HG02759 (cell line): Measurements from ENCODE around the gene DMBX1.
A peak's percentile ranks its signal among the peaks of the same experiment; 100 is the strongest.

ENCODE experiments used
- ATAC-seq: cut with Tn5 transposase; IDR thresholded peaks from one replicate; pipeline ENCODE4 v1.9.1; 2021; ENCODE audit warnings: mild to moderate bottlenecking, moderate library complexity; ENCODE audit not compliant: unreplicated experiment

The DMBX1 gene

GRCh38 chr1:46458846-46459245, 30.8 kb upstream of the DMBX1 start:
- ATAC-seq, result no peak

GRCh38 chr1:46459315-46459714, 30.3 kb upstream of the DMBX1 start:
- no peak for ATAC-seq

- ATAC-seq, result no peak
Observed at GRCh38 chr1:46461017-46461808, 28.4 kb upstream of the DMBX1 start.

DNA sequence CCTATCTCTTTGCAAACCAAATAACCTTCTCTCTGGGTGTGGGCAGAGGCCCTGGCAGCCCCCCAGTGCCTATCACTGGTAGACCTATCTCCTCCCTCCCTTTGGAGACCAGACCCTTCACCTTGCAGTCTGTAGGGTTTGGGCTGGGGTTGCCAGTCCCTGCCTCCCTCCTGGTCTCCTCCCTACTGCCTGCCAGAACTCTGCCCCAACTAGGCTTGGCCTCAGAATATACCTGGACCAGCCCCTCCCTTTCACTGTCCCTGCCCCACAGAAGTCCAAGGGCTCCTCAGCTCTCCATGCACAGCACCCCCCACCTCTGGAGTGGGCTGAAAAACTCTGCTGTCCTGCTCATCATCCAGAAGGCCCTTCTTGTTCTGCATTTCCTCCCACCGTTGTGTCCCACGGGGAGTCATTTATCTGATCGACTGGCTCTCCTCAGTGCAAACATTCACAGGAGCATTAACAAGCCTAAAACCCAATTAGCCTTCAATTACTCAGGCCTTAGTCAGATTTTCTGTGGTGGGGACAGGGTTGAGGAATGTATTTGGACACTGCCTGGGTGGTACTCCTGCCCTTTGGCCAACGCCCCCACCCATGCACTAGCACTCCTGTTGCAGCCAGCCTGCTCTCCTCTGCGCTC, 27.7 kb upstream of the DMBX1 start:
- ATAC-seq, result no peak

- no peak for ATAC-seq
Observed at GRCh38 chr1:46464013-46464548, 25.6 kb upstream of the DMBX1 start.

GRCh38 chr1:46464915-46465314, 24.7 kb upstream of the DMBX1 start:
- ATAC-seq, result no peak

GRCh38 chr1:46465981-46466476, 23.6 kb upstream of the DMBX1 start:
- ATAC-seq, result no peak

GRCh38 chr1:46466477-46467182, 23.0 kb upstream of the DMBX1 start:
- ATAC-seq, result no peak

GRCh38 chr1:46467183-46467504, 22.5 kb upstream of the DMBX1 start:
- ATAC-seq, result no peak

GRCh38 chr1:46469881-46470280, 19.8 kb upstream of the DMBX1 start:
- no peak for ATAC-seq

GRCh38 chr1:46471848-46472492, 17.7 kb upstream of the DMBX1 start:
- no peak for ATAC-seq

DNA sequence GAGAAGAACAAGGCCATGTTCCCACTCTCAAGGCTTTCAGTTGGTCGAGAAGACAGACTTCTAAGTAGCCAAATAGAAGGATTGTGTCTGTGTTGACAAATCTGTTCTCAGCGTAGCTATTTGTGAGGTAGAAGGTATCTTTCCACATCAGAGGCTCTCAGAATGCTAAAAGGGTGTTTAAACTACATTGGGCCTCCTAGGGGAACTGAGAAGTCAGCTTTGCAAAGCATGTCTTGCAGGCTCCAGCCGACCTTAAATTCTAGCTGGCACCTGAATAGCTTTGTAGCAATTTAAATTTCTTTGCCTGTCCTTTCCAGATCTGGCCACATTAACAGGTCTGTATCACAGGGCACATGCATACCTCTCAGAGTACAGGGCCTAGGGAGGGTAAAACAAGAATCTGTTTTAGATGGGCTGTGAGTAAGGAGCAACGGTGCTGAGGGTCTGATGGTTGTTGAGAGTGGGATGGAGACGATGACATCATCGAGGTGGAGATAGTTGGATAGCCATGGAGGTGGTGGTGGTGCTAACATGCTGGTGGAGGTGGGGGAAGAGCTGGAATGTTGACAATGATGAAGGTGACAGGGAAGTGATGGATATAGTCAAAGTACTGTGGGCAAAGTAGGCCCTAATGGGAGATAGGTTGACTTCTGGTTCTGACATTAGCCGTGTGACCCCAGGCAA, 17.0 kb upstream of the DMBX1 start:
- ATAC-seq, result no peak

GRCh38 chr1:46473991-46474390, 15.6 kb upstream of the DMBX1 start:
- no peak for ATAC-seq

- ATAC-seq, result no peak
Observed at GRCh38 chr1:46474570-46474969, 15.1 kb upstream of the DMBX1 start.

DNA sequence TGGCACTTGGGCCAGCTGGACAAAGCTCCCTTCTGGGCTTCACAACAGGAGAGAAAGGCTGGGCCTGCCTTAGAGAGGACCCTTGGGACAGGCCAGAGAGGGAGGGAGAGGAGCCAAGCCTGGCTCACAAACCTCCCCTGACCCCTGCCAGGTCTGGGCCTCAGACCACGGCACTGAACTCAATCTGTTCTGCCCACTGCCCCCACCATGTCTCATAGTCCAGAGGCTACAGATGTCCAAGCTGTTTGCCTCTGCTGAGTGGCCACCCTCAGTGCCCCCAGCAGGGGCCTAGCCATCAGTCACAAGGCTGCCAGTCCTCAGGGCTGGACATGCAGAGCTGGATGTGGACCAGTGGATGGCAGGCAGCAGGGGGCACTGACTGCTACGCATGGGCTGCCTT, 13.0 kb upstream of the DMBX1 start:
- no peak for ATAC-seq

GRCh38 chr1:46477153-46477929, 12.3 kb upstream of the DMBX1 start:
- ATAC-seq, result peak; percentile 65

GRCh38 chr1:46478721-46479485, 10.7 kb upstream of the DMBX1 start:
- no peak for ATAC-seq

GRCh38 chr1:46479744-46480350, 9.8 kb upstream of the DMBX1 start:
- ATAC-seq, result no peak
